ENCODE results near the gene CYP2W1.

Gene CYP2W1

DNA sequence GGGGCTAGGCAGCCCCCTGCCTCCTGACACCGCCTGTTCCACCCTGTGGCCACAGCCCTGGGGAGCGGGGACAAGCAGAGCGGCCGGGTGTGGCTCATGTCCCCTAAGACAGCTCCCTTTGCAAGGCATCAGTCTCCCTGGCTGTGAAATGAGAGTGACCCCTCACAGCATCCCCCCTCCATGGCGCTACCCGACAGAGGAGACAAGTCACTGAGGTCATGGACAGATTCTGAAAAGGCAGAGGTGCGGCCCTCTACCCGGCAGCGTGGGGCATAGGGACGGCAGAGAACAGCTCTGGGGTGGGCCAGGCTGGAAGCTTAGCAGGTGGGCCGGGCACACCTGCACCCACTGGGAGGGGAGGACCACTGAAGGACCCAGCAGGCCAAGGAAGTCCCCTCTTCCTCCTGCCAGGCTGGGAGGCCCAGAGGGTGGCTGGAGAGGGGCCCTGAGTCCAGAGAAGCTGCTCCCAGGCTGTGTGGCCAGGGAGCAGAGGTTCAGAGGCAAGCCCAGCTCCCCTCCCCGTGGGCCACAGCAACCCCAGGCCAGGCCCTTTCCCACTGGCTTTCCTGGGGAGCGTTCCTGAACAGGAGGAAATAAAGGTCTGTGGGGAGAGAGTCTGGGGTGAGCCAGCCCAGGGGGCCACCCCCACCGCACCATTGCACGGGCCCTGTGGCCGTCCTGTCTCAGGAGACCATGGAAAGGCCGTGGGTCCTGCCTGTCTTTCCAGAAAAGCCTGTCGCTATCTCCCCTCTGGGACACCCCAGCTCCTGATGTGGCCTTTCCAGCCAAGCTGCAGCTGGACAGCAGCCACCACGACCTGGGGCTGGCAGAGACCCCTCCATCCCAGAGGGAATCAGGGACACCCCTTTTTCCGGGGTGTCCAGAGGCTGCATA, 30.2 kb upstream of the CYP2W1 start:
- peaks cover 0 to 19% (median 0%) of the 10 kb centered on the region in 5 experiments for H3K27me3 ChIP-seq (replicated peaks in 2 of 5; ENCODE audit: control insufficient read depth in 4 of 5, insufficient read depth in 5 of 5, low read length in 4 of 5)
- 98% methylated on average over 16 of the region's 20 CpGs for WGBS (ENCODE audit: insufficient coverage)
- ChIA-PET CTCF (interaction anchor here (0.8 to 4.2 kb wide), 10 partner anchors 9 to 108 kb away, joined by 3 to 33 read pairs (median 4); partner anchors contain the start of gene COX19), POLR2A (no interaction called here)
- peaks cover 0 to 8% (median 0%) of the 10 kb centered on the region in 4 experiments for H3K36me3 ChIP-seq (ENCODE audit: control insufficient read depth in 4 of 4, insufficient read depth in 4 of 4, low read length in 3 of 4)
- H3K9me3 ChIP-seq (ENCODE audit: control extremely low read depth in 1 of 5, control insufficient read depth in 4 of 5, insufficient read depth in 2 of 5, low read depth in 1 of 5, low read length in 4 of 5), result no peaks in the 10 kb centered on the region
- H3K4me1 ChIP-seq (ENCODE audit: control extremely low read depth in 1 of 4, control insufficient read depth in 4 of 4, insufficient read depth in 4 of 4, low read length in 3 of 4), result peaks cover 0 to 24% (median 11%) of the 10 kb centered on the region in 4 experiments
- H3K4me3 ChIP-seq (ENCODE audit: control insufficient read depth in 1 of 7, extremely low read depth in 1 of 7, insufficient read depth in 4 of 7, low read depth in 2 of 7, low read length in 6 of 7), result peak overlapping the region in 2 of 7 experiments; percentile 64 to 68
- no peak for DNase-seq
- no peak overlapping the region for H3K27ac ChIP-seq (ENCODE audit: insufficient read depth in 1 of 2, low read depth in 1 of 2, low read length in 2 of 2, poor library complexity in 1 of 2, severe bottlenecking in 2 of 2)

- Histone ChIP-seq H3K27ac (ENCODE audit: insufficient read depth in 1 of 2, low read depth in 1 of 2, low read length in 2 of 2, poor library complexity in 1 of 2, severe bottlenecking in 2 of 2) (no peak overlapping the region), H3K4me1 (ENCODE audit: control extremely low read depth in 1 of 4, control insufficient read depth in 4 of 4, insufficient read depth in 4 of 4, low read length in 3 of 4) (peaks cover 0 to 31% (median 11%) of the 10 kb centered on the region in 4 experiments)
These were observed 29.2 kb upstream of the CYP2W1 start for GRCh38 chr7:953547-954327.

GRCh38 chr7:954330-955238, 28.4 kb upstream of the CYP2W1 start, which contains the start of gene ADAP1:
TSS of gene ADAP1 (minus strand) at chr7:954680. CDS start at chr7:954477, 203 bp downstream.
- POLR2A ChIA-PET, result interaction anchor here (1.2 kb wide), 1 partner anchor 31 kb away, joined by 3 read pairs; no protein-coding TSS in a partner anchor
- peaks cover 0 to 25% (median 11%) of the 10 kb centered on the region in 4 experiments for H3K4me1 ChIP-seq (ENCODE audit: control extremely low read depth in 1 of 4, control insufficient read depth in 4 of 4, insufficient read depth in 4 of 4, low read length in 3 of 4)
- CTCF ChIA-PET, result interaction anchor here (1.0 to 7.0 kb wide), 8 partner anchors 12 to 189 kb away, joined by 3 to 45 read pairs (median 4); no protein-coding TSS in a partner anchor

More at GRCh38 chr7:953547-954327, 29.2 kb upstream of the CYP2W1 start:
- Histone ChIP-seq H3K27me3 (replicated peaks in 2 of 5; ENCODE audit: control insufficient read depth in 4 of 5, insufficient read depth in 5 of 5, low read length in 4 of 5) (peaks cover 0 to 19% (median 0%) of the 10 kb centered on the region in 5 experiments), H3K9me3 (ENCODE audit: control extremely low read depth in 1 of 5, control insufficient read depth in 4 of 5, insufficient read depth in 2 of 5, low read depth in 1 of 5, low read length in 4 of 5) (no peaks in the 10 kb centered on the region), H3K36me3 (ENCODE audit: control insufficient read depth in 4 of 4, insufficient read depth in 4 of 4, low read length in 3 of 4) (peaks cover 0 to 8% (median 0%) of the 10 kb centered on the region in 4 experiments), H3K4me3 (ENCODE audit: control insufficient read depth in 1 of 7, extremely low read depth in 1 of 7, insufficient read depth in 4 of 7, low read depth in 2 of 7, low read length in 6 of 7) (peak overlapping the region; percentile 28 to 68 (median 55))
- ChIA-PET CTCF (interaction anchor here (0.6 to 4.2 kb wide), 10 partner anchors 13 to 190 kb away, joined by 3 to 33 read pairs (median 3); no protein-coding TSS in a partner anchor), POLR2A (interaction anchor here (1.2 kb wide), 1 partner anchor 30 kb away, joined by 3 read pairs; no protein-coding TSS in a partner anchor)
- 12% methylated on average over 49 of the region's 78 CpGs for WGBS (ENCODE audit: insufficient coverage)
- peak in 2 of 3 donors; percentile 71 to 72 for DNase-seq

GRCh38 chr7:956031-956430, 26.9 kb upstream of the CYP2W1 start:
- H3K36me3 ChIP-seq (ENCODE audit: control insufficient read depth in 4 of 4, insufficient read depth in 4 of 4, low read length in 3 of 4), result peaks cover 0 to 3% (median 0%) of the 10 kb centered on the region in 4 experiments
- peaks cover 0 to 21% (median 11%) of the 10 kb centered on the region in 4 experiments for H3K4me1 ChIP-seq (ENCODE audit: control extremely low read depth in 1 of 4, control insufficient read depth in 4 of 4, insufficient read depth in 4 of 4, low read length in 3 of 4)
- H3K27ac ChIP-seq (ENCODE audit: insufficient read depth in 1 of 2, low read depth in 1 of 2, low read length in 2 of 2, poor library complexity in 1 of 2, severe bottlenecking in 2 of 2), result no peak overlapping the region
- no peaks in the 10 kb centered on the region for H3K9me3 ChIP-seq (ENCODE audit: control extremely low read depth in 1 of 5, control insufficient read depth in 4 of 5, insufficient read depth in 2 of 5, low read depth in 1 of 5, low read length in 4 of 5)
- CTCF ChIA-PET, result interaction anchor here (1.4 to 7.0 kb wide), 3 partner anchors 16 to 56 kb away, joined by 3 to 45 read pairs (median 4); no protein-coding TSS in a partner anchor
- POLR2A ChIA-PET, result no interaction called here
- WGBS (ENCODE audit: insufficient coverage), result 95% methylated on average over 8 of the region's 10 CpGs
- no peak overlapping the region for H3K4me3 ChIP-seq (ENCODE audit: control insufficient read depth in 1 of 7, extremely low read depth in 1 of 7, insufficient read depth in 4 of 7, low read depth in 2 of 7, low read length in 6 of 7)
- DNase-seq, result no peak
- H3K27me3 ChIP-seq (replicated peaks in 2 of 5; ENCODE audit: control insufficient read depth in 4 of 5, insufficient read depth in 5 of 5, low read length in 4 of 5), result peaks cover 0 to 19% (median 0%) of the 10 kb centered on the region in 5 experiments

More at GRCh38 chr7:954330-955238, 28.4 kb upstream of the CYP2W1 start, which contains the start of gene ADAP1:
- no peaks in the 10 kb centered on the region for H3K9me3 ChIP-seq (ENCODE audit: control extremely low read depth in 1 of 5, control insufficient read depth in 4 of 5, insufficient read depth in 2 of 5, low read depth in 1 of 5, low read length in 4 of 5)
- H3K27ac ChIP-seq (ENCODE audit: insufficient read depth in 1 of 2, low read depth in 1 of 2, low read length in 2 of 2, poor library complexity in 1 of 2, severe bottlenecking in 2 of 2), result no peak within 1 kb of the TSS
- peaks cover 0 to 19% (median 0%) of the 10 kb centered on the region in 5 experiments for H3K27me3 ChIP-seq (replicated peaks in 2 of 5; ENCODE audit: control insufficient read depth in 4 of 5, insufficient read depth in 5 of 5, low read length in 4 of 5)
- DNase-seq, result peak; percentile 72 to 84 (median 78)
- 9% methylated on average over 82 of the region's 115 CpGs for WGBS (ENCODE audit: insufficient coverage)
- H3K36me3 ChIP-seq (ENCODE audit: control insufficient read depth in 4 of 4, insufficient read depth in 4 of 4, low read length in 3 of 4), result peaks cover 0 to 7% (median 0%) of the 10 kb centered on the region in 4 experiments
- H3K4me3 ChIP-seq (ENCODE audit: control insufficient read depth in 1 of 7, extremely low read depth in 1 of 7, insufficient read depth in 4 of 7, low read depth in 2 of 7, low read length in 6 of 7), result peak within 1 kb of the TSS; percentile 28 to 68 (median 55)

DNA sequence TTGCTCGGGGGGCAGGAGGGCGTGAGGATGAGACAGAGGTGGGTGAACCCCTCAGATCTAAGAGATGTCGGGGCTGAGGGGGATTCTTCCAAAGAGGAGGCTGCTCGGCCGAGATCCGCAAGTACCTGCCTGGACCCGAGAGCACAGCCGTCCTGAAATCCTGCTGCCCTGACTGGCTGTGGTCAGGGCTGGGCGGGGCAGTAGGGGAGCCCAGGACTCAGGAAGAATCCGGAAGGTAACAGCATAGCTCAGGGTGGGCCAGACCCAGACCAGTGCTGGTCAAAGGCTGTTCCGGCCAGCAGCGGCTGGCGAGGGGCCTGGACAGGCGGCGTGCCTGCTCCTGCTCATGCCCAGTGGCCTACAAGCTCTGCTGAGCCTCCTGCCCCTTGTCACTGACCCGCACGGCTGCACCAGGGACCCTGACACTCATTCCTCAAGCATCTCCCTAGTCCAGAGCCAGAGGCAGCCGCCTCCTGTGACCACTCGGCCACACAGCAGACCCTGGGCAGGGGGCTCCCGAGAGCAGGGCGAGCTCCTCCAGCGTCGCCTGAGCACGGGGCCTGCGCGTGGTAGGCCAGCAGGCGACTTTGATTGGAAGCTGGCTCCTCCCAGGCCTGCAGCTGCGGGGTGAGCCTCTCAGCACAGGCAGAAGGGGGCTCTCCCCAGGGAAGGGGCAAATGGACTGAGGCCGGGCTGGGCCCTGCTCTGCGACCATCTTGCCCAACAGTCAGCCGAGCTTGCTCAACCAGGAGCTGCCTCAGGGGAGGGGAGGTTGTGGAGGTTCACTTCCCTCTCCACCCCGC, 25.4 kb upstream of the CYP2W1 start:
- H3K27me3 ChIP-seq (replicated peaks in 2 of 5; ENCODE audit: control insufficient read depth in 4 of 5, insufficient read depth in 5 of 5, low read length in 4 of 5), result peaks cover 0 to 16% (median 0%) of the 10 kb centered on the region in 5 experiments
- ChIA-PET CTCF (interaction anchor here (0.6 to 7.0 kb wide), 6 partner anchors 16 to 396 kb away, joined by 3 to 45 read pairs (median 4); partner anchors contain the start of gene COX19), POLR2A (no interaction called here)
- H3K27ac ChIP-seq (ENCODE audit: insufficient read depth in 1 of 2, low read depth in 1 of 2, low read length in 2 of 2, poor library complexity in 1 of 2, severe bottlenecking in 2 of 2), result no peak overlapping the region
- H3K4me1 ChIP-seq (ENCODE audit: control extremely low read depth in 1 of 4, control insufficient read depth in 4 of 4, insufficient read depth in 4 of 4, low read length in 3 of 4), result peaks cover 0 to 20% (median 11%) of the 10 kb centered on the region in 4 experiments
- no peak overlapping the region for H3K4me3 ChIP-seq (ENCODE audit: control insufficient read depth in 1 of 7, extremely low read depth in 1 of 7, insufficient read depth in 4 of 7, low read depth in 2 of 7, low read length in 6 of 7)
- H3K9me3 ChIP-seq (ENCODE audit: control extremely low read depth in 1 of 5, control insufficient read depth in 4 of 5, insufficient read depth in 2 of 5, low read depth in 1 of 5, low read length in 4 of 5), result no peaks in the 10 kb centered on the region
- H3K36me3 ChIP-seq (ENCODE audit: control insufficient read depth in 4 of 4, insufficient read depth in 4 of 4, low read length in 3 of 4), result no peaks in the 10 kb centered on the region
- WGBS (ENCODE audit: insufficient coverage), result 97% methylated on average over 26 of the region's 32 CpGs
- peak in 2 of 3 donors; percentile 26 to 37 for DNase-seq
